Measurements from ENCODE around the gene RACGAP1.
"Not testable (repeated sequence)": the region's sequence is repeated elsewhere in the genome, so short reads cannot be mapped to it uniquely, and the experiment has no call there.

The RACGAP1 gene

GRCh38 chr12:50026691-50027090 lies 1.4 kb upstream of the RACGAP1 start:
- no peak for DNase-seq (ENCODE audit: low read depth in 2 of 2)

GRCh38 chr12:50024805-50025186 lies 498 bp downstream of the RACGAP1 start:
- DNase-seq (ENCODE audit: low read depth in 2 of 2), result no peak

GRCh38 chr12:50024227-50024626 lies 1.1 kb downstream of the RACGAP1 start:
- DNase-seq (ENCODE audit: low read depth in 2 of 2), result no peak

- no peak for DNase-seq (ENCODE audit: low read depth in 2 of 2)
These were observed 2.4 kb downstream of the RACGAP1 start for GRCh38 chr12:50022903-50023302.

- DNase-seq (ENCODE audit: low read depth in 2 of 2), result no peak
These were observed 4.3 kb downstream of the RACGAP1 start for GRCh38 chr12:50021031-50021430.

GRCh38 chr12:50019524-50019923 lies 5.8 kb downstream of the RACGAP1 start:
- no peak for DNase-seq (ENCODE audit: low read depth in 2 of 2)

- DNase-seq (ENCODE audit: low read depth in 2 of 2), result no peak
These were observed 6.3 kb downstream of the RACGAP1 start for GRCh38 chr12:50018968-50019367.

- no peak for DNase-seq (ENCODE audit: low read depth in 2 of 2)
These were observed 7.1 kb downstream of the RACGAP1 start for GRCh38 chr12:50018154-50018553.

- no peak for DNase-seq (ENCODE audit: low read depth in 2 of 2)
These were observed 7.7 kb downstream of the RACGAP1 start for GRCh38 chr12:50017641-50018040.

- no peak for DNase-seq (ENCODE audit: low read depth in 2 of 2)
These were observed 8.5 kb downstream of the RACGAP1 start for GRCh38 chr12:50016501-50017475.

- DNase-seq (ENCODE audit: low read depth in 2 of 2), result no peak
These were observed 11.0 kb downstream of the RACGAP1 start for GRCh38 chr12:50014342-50014741.

GRCh38 chr12:50013361-50014147 lies 11.7 kb downstream of the RACGAP1 start:
- DNase-seq (ENCODE audit: low read depth in 2 of 2), result no peak

GRCh38 chr12:50006754-50007442 lies 18.4 kb downstream of the RACGAP1 start:
- no peak for DNase-seq (ENCODE audit: low read depth in 2 of 2)

- no peak for DNase-seq (ENCODE audit: low read depth in 2 of 2)
These were observed 19.0 kb downstream of the RACGAP1 start for GRCh38 chr12:50006280-50006679.

- DNase-seq (ENCODE audit: low read depth in 2 of 2), result no peak
These were observed 20.1 kb downstream of the RACGAP1 start for GRCh38 chr12:50005175-50005574.

GRCh38 chr12:50004696-50005095 lies 20.6 kb downstream of the RACGAP1 start:
- no peak for DNase-seq (ENCODE audit: low read depth in 2 of 2)

GRCh38 chr12:50003595-50003994 lies 21.7 kb downstream of the RACGAP1 start:
- DNase-seq (ENCODE audit: low read depth in 2 of 2), result no peak

GRCh38 chr12:49998453-49998852 lies 26.8 kb downstream of the RACGAP1 start:
- DNase-seq (ENCODE audit: low read depth in 2 of 2), result no peak

- DNase-seq (ENCODE audit: low read depth in 2 of 2), result no peak
These were observed 35.0 kb downstream of the RACGAP1 start for GRCh38 chr12:49990273-49990672.

- DNase-seq (ENCODE audit: low read depth in 2 of 2), result not testable (repeated sequence)
These were observed 35.9 kb downstream of the RACGAP1 start for GRCh38 chr12:49989400-49989799.

- DNase-seq (ENCODE audit: low read depth in 2 of 2), result no peak
These were observed 37.5 kb downstream of the RACGAP1 start for GRCh38 chr12:49987625-49988303.

GRCh38 chr12:49986476-49986875 lies 38.8 kb downstream of the RACGAP1 start:
- DNase-seq (ENCODE audit: low read depth in 2 of 2), result not testable (repeated sequence)

Data from stimulated activated CD4-positive, alpha-beta T cell treated with anti-CD3 and anti-CD28 coated beads, Interleukin-1b, Interleukin-23, amount 100 ng/mL, for 4 hours (primary cell).